Smooth muscle cell (in vitro differentiated cells): ENCODE data around the gene KLHL7. TPM values are rescaled to one million over a fixed set of nuclear protein-coding genes. Genes with fewer than 3 reads are reported as not detected.
A peak's percentile ranks its signal among the peaks of the same experiment; 100 is the strongest.

Experiments used
- DNase-seq: peaks from one replicate; lab custom pipeline; 2025; ENCODE audit not compliant: unreplicated experiment; lab: John Stamatoyannopoulos, UW
- H2AFZ ChIP-seq: fragments of 200-600 bp; sonication (generic); 2 replicates; pipeline ENCODE4 v1.6.0; 2016; ENCODE audit warnings: antibody characterized with exemption, low read depth, mild to moderate bottlenecking
- H3F3A ChIP-seq: fragments of 200-600 bp; sonication (generic); 2 replicates; pipeline ENCODE4 v1.6.0; 2017; ENCODE audit warnings: antibody characterized with exemption, low read depth
- H3K27ac ChIP-seq: fragments of 200-600 bp; sonication (generic); 2 replicates; pipeline ENCODE4 v1.5.1; 2016; ENCODE audit warnings: low read depth, mild to moderate bottlenecking
- H3K27me3 ChIP-seq: fragments of 200-600 bp; sonication (generic); 2 replicates; pipeline ENCODE4 v1.6.1; 2016; ENCODE audit warnings: low read depth, mild to moderate bottlenecking
- H3K36me3 ChIP-seq: fragments of 200-600 bp; sonication (generic); 2 replicates; pipeline ENCODE4 v1.5.1; 2016; ENCODE audit warnings: low read depth
- H3K4me1 ChIP-seq: fragments of 200-600 bp; sonication (generic); 2 replicates; pipeline ENCODE4 v1.5.1; 2016; ENCODE audit warnings: low read depth
- H3K4me2 ChIP-seq: fragments of 200-600 bp; sonication (generic); 2 replicates; pipeline ENCODE4 v1.6.0; 2016; ENCODE audit warnings: mild to moderate bottlenecking
- H3K4me3 ChIP-seq: fragments of 200-600 bp; sonication (generic); 2 replicates; pipeline ENCODE4 v1.5.1; 2016; ENCODE audit warnings: mild to moderate bottlenecking
- H3K79me2 ChIP-seq: fragments of 200-600 bp; sonication (generic); 2 replicates; pipeline ENCODE4 v1.6.0; 2016; ENCODE audit warnings: low read depth, mild to moderate bottlenecking
- H3K9ac ChIP-seq: fragments of 200-600 bp; sonication (generic); 2 replicates; pipeline ENCODE4 v1.6.0; 2016; ENCODE audit warnings: low read depth
- H3K9me3 ChIP-seq: fragments of 200-600 bp; sonication (generic); replicated peaks from 2 replicates; pipeline ENCODE4 v1.5.1; 2016; ENCODE audit warnings: low read depth
- H4K20me1 ChIP-seq: fragments of 200-600 bp; sonication (generic); 2 replicates; pipeline ENCODE4 v1.6.0; 2016; ENCODE audit warnings: low read depth
- CTCF ChIP-seq: fragments of 200-600 bp; sonication (generic); IDR thresholded peaks from 2 replicates; pipeline ENCODE4 v1.5.1; 2017; ENCODE audit warnings: borderline replicate concordance, mild to moderate bottlenecking, antibody characterized with exemption; ENCODE audit not compliant: insufficient read depth, poor library complexity, severe bottlenecking
- WGBS: methylation state at CpG from one replicate; pipeline ENCODE4 v1.1.7; 2016; ENCODE audit warnings: low lambda C conversion rate; 5-methylcytosine and 5-hydroxymethylcytosine counted together
- polyA plus RNA-seq: library from polyadenylated mRNA; unstranded; fragments of >200 nt; fragmentation: Nextera tagmentation; extraction: Ambion mirVana; gene quantifications from 2 replicates; pipeline ENCODE4 v1.2.1, GENCODE V29; 2016
- total RNA-seq: library from RNA; depleted of rRNA; stranded (reverse); fragments of >200 nt; gene quantifications from 2 replicates; pipeline ENCODE4 v1.2.3, GENCODE V29; 2014

KLHL7 gene
- total and polyA plus RNA-seq, 2 experiments from 2014 or later, result 40.1 to 56.4 TPM

GRCh38 chr7:23106823-23107663 is 1.5 kb downstream of the KLHL7 start:
- peak overlapping the region; percentile 84 for H3K9ac ChIP-seq
- H4K20me1 ChIP-seq, result peaks cover 49% of the 10 kb centered on the region
- H3K79me2 ChIP-seq, result peaks cover 50% of the 10 kb centered on the region
- TF ChIP-seq CTCF, result no peak
- H3F3A ChIP-seq, result no peaks in the 10 kb centered on the region
- WGBS, result 6% methylated on average over 9 of the region's 9 CpGs
- peak overlapping the region; percentile 73 for H3K27ac ChIP-seq
- H3K27me3 ChIP-seq, result no peaks in the 10 kb centered on the region
- peak overlapping the region; percentile 95 for H3K4me2 ChIP-seq
- peak overlapping the region; percentile 97 for H2AFZ ChIP-seq
- peaks cover 6% of the 10 kb centered on the region for H3K9me3 ChIP-seq
- no peaks in the 10 kb centered on the region for H3K36me3 ChIP-seq
- DNase-seq, result no peak
- H3K4me1 ChIP-seq, result peaks cover 15% of the 10 kb centered on the region
- H3K4me3 ChIP-seq, result peak overlapping the region; percentile 97

GRCh38 chr7:23107781-23108180 is 2.2 kb downstream of the KLHL7 start:
- Histone ChIP-seq H3K4me2 (peak overlapping the region; percentile 95), H3K4me1 (peaks cover 15% of the 10 kb centered on the region), H2AFZ (no peak overlapping the region), H3K27me3 (no peaks in the 10 kb centered on the region), H3K9ac (no peak overlapping the region), H4K20me1 (peaks cover 56% of the 10 kb centered on the region), H3F3A (no peaks in the 10 kb centered on the region), H3K27ac (no peak overlapping the region), H3K9me3 (no peaks in the 10 kb centered on the region), H3K36me3 (no peaks in the 10 kb centered on the region), H3K79me2 (peaks cover 54% of the 10 kb centered on the region), H3K4me3 (peak overlapping the region; percentile 97)
- DNase-seq, result no peak
- 78% methylated on average over 2 of the region's 2 CpGs for WGBS
- TF ChIP-seq CTCF, result no peak

GRCh38 chr7:23108995-23109394 is 3.4 kb downstream of the KLHL7 start:
- H3K4me1 ChIP-seq, result peaks cover 19% of the 10 kb centered on the region
- H3F3A ChIP-seq, result no peaks in the 10 kb centered on the region
- H3K4me2 ChIP-seq, result no peak overlapping the region
- peaks cover 68% of the 10 kb centered on the region for H4K20me1 ChIP-seq
- H3K27me3 ChIP-seq, result no peaks in the 10 kb centered on the region
- no peak for TF ChIP-seq CTCF
- H3K36me3 ChIP-seq, result no peaks in the 10 kb centered on the region
- WGBS, result 96% methylated on average over 4 of the region's 4 CpGs
- no peaks in the 10 kb centered on the region for H3K9me3 ChIP-seq
- H3K27ac ChIP-seq, result no peak overlapping the region
- DNase-seq, result no peak
- peaks cover 65% of the 10 kb centered on the region for H3K79me2 ChIP-seq
- no peak overlapping the region for H2AFZ ChIP-seq
- no peak overlapping the region for H3K4me3 ChIP-seq
- H3K9ac ChIP-seq, result no peak overlapping the region
